Transverse colon (tissue), 4 donors: ENCODE results near the gene TMEM164. TPM values are rescaled to one million over a fixed set of nuclear protein-coding genes. Genes with fewer than 3 reads are reported as not detected.

Source experiments
- DNase-seq: peaks from one replicate; pipeline ENCODE4 v3.0.0-alpha.2; 2019
- H3K27ac ChIP-seq, 4 donors: fragments of 200-600 bp; sonication (generic); 2 replicates each; pipeline ENCODE4 v1.5.1; 2016 to 2018; ENCODE audit warnings: inconsistent platforms in 4 of 4
- H3K27me3 ChIP-seq: fragments of 200-600 bp; sonication (generic); 2 replicates; pipeline ENCODE4 v1.5.1; 2017; ENCODE audit warnings: inconsistent platforms
- H3K36me3 ChIP-seq, 4 donors: fragments of 200-600 bp; sonication (generic); 2 replicates each; pipeline ENCODE4 v1.5.1; 2017 to 2019; ENCODE audit warnings: inconsistent platforms in 4 of 4
- H3K4me1 ChIP-seq, 4 donors: fragments of 200-600 bp; sonication (generic); 2 replicates each; pipeline ENCODE4 v1.5.1; 2017 to 2020; ENCODE audit warnings: inconsistent platforms in 4 of 4
- H3K4me3 ChIP-seq, 4 donors: fragments of 200-600 bp; sonication (generic); 1 replicate in 1 of 4; 2 replicates in 3 of 4; pipeline versions ENCODE4 v1.5.1 to v1.6.1; 2017 to 2019; ENCODE audit warnings: inconsistent platforms in 4 of 4
- H3K9me3 ChIP-seq, 2 donors: fragments of 200-600 bp; sonication (generic); 2 replicates each; pipeline ENCODE4 v1.5.1; 2017 to 2019; ENCODE audit warnings: inconsistent platforms in 2 of 2
- EP300 ChIP-seq: sonication (generic); formaldehyde crosslinking; IDR thresholded peaks from one replicate; pipeline ENCODE4 v1.6.1; 2017; ENCODE audit warnings: antibody characterized with exemption, low read depth
- POLR2A ChIP-seq: fragments of 450-650 bp; IDR thresholded peaks from one replicate; pipeline ENCODE4 v1.6.1; 2016; ENCODE audit warnings: antibody characterized with exemption, mild to moderate bottlenecking, moderate library complexity
- POLR2AphosphoS5 ChIP-seq, 3 donors: sonication (generic); formaldehyde crosslinking; IDR thresholded peaks; one replicate each; pipeline ENCODE4 v1.6.1; 2016; ENCODE audit warnings: antibody characterized with exemption in 3 of 3
- WGBS, 2 donors: methylation state at CpG; one replicate each; pipeline ENCODE4 v1.1.5; 2018; ENCODE audit warnings: low coverage in 1 of 2; 5-methylcytosine and 5-hydroxymethylcytosine counted together
- in situ Hi-C, 4 donors: fragments of 200-750 bp; cut with MboI; loops; one replicate each; pipeline versions ENCODE4 v1.15.0 to v1.15.1; 2017; ENCODE audit warnings: low sequenced_read_pairs in 3 of 4, low pct_ligation_motif_present in 1 of 4, low pct_unique_long_range_greater_than_20kb in 1 of 4
- intact Hi-C: fragments of 100-400 bp; cut with DNase I; formaldehyde crosslinking; loops from one replicate; pipeline ENCODE4 v1.15.1; 2023; ENCODE audit warnings: low total_unique reads
- total RNA-seq, 4 donors: library from RNA; depleted of rRNA; stranded (reverse); fragments of >200 nt; gene quantifications; one replicate each; pipeline ENCODE4 v1.1.0, GENCODE V29; 2016
- TF ChIP-seq, protein P1 (sequence below), 5 experiments: fragments of 200-600 bp in 3 of 5; fragments of 450-650 bp in 2 of 5; sonication (generic) in 3 of 5; IDR thresholded peaks; 1 replicate in 2 of 5; 2 replicates in 3 of 5; pipeline ENCODE4 v1.5.1; 2016 to 2017; ENCODE audit warnings: antibody characterized with exemption in 5 of 5, inconsistent platforms in 3 of 5, mild to moderate bottlenecking in 2 of 5, moderate library complexity in 1 of 5

TMEM164 gene
- total RNA-seq, 4 donors from 2014 or later: 19.5 to 112 (median 91.3) TPM

DNA sequence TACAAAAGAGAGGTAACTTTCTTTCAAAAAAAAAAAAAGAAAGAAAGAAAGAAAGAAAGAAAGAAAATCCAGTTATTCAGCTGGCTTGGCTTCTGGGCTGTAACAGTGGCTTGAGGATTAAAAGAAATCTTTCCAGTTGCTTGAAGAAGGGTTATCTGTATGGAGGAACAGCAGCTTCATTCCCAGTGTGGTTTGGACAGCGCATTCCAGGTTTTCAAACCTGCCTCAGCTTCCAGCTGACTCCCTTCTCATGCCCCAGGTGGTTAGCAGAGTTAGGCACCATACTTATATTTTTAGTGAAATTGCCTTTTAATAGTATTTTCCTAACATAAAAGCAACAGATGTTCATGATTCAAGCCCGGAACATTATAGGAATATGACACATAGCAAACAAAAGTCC, 48.6 kb downstream of the TMEM164 start:
- Histone ChIP-seq H3K27me3 (no peaks in the 10 kb centered on the region), H3K4me1 (no peaks in the 10 kb centered on the region), H3K36me3 (no peaks in the 10 kb centered on the region), H3K9me3 (no peaks in the 10 kb centered on the region), H3K4me3 (no peak overlapping the region), H3K27ac (no peak overlapping the region)
- intact Hi-C loops: no loop called here
- in situ Hi-C loops: no loop called here
- no peak for DNase-seq
- TF ChIP-seq POLR2A (no peak), POLR2AphosphoS5 (IDR thresholded peaks at IDR 0.05) (no peak), EP300 (no peak)
- TF ChIP-seq, protein P1, sequence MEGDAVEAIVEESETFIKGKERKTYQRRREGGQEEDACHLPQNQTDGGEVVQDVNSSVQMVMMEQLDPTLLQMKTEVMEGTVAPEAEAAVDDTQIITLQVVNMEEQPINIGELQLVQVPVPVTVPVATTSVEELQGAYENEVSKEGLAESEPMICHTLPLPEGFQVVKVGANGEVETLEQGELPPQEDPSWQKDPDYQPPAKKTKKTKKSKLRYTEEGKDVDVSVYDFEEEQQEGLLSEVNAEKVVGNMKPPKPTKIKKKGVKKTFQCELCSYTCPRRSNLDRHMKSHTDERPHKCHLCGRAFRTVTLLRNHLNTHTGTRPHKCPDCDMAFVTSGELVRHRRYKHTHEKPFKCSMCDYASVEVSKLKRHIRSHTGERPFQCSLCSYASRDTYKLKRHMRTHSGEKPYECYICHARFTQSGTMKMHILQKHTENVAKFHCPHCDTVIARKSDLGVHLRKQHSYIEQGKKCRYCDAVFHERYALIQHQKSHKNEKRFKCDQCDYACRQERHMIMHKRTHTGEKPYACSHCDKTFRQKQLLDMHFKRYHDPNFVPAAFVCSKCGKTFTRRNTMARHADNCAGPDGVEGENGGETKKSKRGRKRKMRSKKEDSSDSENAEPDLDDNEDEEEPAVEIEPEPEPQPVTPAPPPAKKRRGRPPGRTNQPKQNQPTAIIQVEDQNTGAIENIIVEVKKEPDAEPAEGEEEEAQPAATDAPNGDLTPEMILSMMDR (IDR thresholded peaks at IDR 0.05): no peak
- WGBS, 2 donors: 76% methylated on average over 2 of the region's 2 CpGs; no CpG with 5 or more reads in 1 of the 2 donors

DNA sequence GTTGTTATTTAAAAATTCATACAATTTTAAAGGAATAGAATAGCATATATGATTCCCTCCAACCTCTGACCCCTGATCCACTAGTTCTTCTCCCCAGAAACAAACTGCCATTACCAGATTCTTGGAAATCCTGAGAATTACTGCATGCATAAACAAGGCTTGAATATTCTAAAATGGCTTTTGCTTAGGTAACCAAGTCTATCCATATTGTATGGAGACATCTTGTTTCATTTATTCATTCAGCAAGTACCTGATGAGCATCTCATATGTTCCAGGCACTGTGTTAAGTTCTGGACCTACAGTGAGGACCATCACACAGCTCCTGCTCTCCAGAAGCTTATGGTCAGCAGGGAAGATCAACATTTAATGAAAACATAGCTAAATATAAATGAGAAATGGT, 49.4 kb downstream of the TMEM164 start:
- Histone ChIP-seq H3K27ac (no peak overlapping the region), H3K36me3 (no peaks in the 10 kb centered on the region), H3K27me3 (no peaks in the 10 kb centered on the region), H3K4me3 (no peak overlapping the region), H3K9me3 (no peaks in the 10 kb centered on the region), H3K4me1 (no peaks in the 10 kb centered on the region)
- TF ChIP-seq POLR2A: no peak
- TF ChIP-seq EP300: no peak
- TF ChIP-seq, protein P1 (IDR thresholded peaks at IDR 0.05): no peak
- no peak for TF ChIP-seq POLR2AphosphoS5 (IDR thresholded peaks at IDR 0.05)
- in situ Hi-C loops (no loop called here), intact Hi-C loops (no loop called here)
- DNase-seq: no peak

DNA sequence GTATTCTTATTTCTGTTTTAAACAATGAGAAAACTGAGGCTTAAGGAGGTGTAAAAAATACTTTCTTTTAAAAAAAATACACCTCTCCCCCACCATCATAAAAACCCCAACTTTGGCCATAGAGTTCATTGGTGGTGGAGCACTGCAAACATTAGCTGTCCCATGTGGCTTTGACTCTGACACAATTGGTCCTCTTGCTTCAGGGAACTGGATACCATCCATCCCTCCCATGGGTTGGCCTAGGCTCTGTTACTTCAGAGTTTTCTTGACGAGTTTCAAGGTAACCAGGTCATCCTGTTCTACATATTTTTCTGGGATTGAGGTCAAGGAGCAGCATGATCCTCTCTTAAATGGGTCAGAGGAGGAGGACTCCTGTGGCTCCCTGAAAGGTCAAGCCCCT, 50.5 kb downstream of the TMEM164 start:
- 63% methylated on average over 1 of the region's 1 CpG; no CpG with 5 or more reads in 1 of the 2 donors for WGBS, 2 donors
- H3K36me3 ChIP-seq: no peaks in the 10 kb centered on the region
- TF ChIP-seq POLR2AphosphoS5 (IDR thresholded peaks at IDR 0.05): no peak
- TF ChIP-seq EP300: no peak
- TF ChIP-seq, protein P1 (IDR thresholded peaks at IDR 0.05): no peak
- no peak for TF ChIP-seq POLR2A
- intact Hi-C loops (no loop called here), in situ Hi-C loops (no loop called here)
- H3K27ac ChIP-seq: no peak overlapping the region
- H3K27me3 ChIP-seq: no peaks in the 10 kb centered on the region
- no peak overlapping the region for H3K4me3 ChIP-seq
- no peaks in the 10 kb centered on the region for H3K9me3 ChIP-seq
- no peak for DNase-seq
- H3K4me1 ChIP-seq: no peaks in the 10 kb centered on the region

DNA sequence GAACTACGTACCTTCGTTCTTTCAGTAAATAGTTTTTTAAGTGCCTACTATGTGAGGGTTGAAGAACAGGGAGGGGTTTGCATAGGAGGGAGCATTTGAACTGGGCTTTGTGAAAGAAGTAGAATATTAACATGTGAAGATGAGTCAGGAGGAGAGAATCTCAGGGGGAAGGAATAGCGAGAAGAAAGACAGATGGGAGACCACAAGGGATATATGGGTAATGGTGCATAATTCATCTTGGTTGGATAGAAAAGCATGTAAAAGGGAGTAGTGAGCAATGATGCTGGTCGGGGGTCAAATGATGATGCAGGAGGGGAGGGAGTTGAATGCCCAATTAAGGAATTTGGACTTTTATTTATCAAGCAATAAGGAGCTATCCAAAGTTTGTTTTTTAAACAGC, 52.7 kb downstream of the TMEM164 start:
- TF ChIP-seq, protein P1 (IDR thresholded peaks at IDR 0.05): no peak
- TF ChIP-seq POLR2A (no peak), EP300 (no peak), POLR2AphosphoS5 (IDR thresholded peaks at IDR 0.05) (no peak)
- intact Hi-C loops (no loop called here), in situ Hi-C loops (no loop called here)
- Histone ChIP-seq H3K36me3 (no peaks in the 10 kb centered on the region), H3K27ac (no peak overlapping the region), H3K27me3 (no peaks in the 10 kb centered on the region), H3K9me3 (no peaks in the 10 kb centered on the region), H3K4me1 (no peaks in the 10 kb centered on the region), H3K4me3 (no peak overlapping the region)
- no peak for DNase-seq
- WGBS, 2 donors: 80 to 87% methylated on average over 4 of the region's 4 CpGs
